ENCODE results near the gene SLC9A6.

- TF ChIP-seq CTCF (conservative IDR thresholded peaks at IDR 0.05; ENCODE audit: low read depth, low read length) = no peak
- no peak for TF ChIP-seq EZH2 (IDR thresholded peaks at IDR 0.05; ENCODE audit: borderline replicate concordance, low read depth, low read length, poor library complexity, severe bottlenecking)
These were observed 9.8 kb upstream of the SLC9A6 start for GRCh38 chrX:135975421-135975820.

All from A673 (cell line).